ENCODE measurements around the gene NISCH.

DNA sequence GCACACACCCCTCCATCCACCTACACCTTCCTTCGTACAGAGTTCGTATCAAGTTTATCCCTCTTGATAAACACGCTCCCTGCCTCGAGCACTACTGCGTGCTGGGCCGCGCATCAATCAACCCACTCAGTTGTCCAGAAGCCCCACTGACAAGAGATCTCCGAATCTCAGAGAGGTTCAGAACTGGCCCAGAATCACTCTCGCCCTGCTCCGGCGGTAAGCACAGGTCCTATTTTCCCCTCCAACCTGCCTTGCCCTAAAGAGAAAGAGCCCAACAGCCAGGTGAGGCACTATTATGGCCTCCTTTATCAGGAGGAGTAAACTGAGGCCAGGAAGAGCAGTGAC, 494 bp upstream of the NISCH start:
- no peak for TF ChIP-seq POLR2A (IDR thresholded peaks at IDR 0.05)
- TF ChIP-seq, protein P1, sequence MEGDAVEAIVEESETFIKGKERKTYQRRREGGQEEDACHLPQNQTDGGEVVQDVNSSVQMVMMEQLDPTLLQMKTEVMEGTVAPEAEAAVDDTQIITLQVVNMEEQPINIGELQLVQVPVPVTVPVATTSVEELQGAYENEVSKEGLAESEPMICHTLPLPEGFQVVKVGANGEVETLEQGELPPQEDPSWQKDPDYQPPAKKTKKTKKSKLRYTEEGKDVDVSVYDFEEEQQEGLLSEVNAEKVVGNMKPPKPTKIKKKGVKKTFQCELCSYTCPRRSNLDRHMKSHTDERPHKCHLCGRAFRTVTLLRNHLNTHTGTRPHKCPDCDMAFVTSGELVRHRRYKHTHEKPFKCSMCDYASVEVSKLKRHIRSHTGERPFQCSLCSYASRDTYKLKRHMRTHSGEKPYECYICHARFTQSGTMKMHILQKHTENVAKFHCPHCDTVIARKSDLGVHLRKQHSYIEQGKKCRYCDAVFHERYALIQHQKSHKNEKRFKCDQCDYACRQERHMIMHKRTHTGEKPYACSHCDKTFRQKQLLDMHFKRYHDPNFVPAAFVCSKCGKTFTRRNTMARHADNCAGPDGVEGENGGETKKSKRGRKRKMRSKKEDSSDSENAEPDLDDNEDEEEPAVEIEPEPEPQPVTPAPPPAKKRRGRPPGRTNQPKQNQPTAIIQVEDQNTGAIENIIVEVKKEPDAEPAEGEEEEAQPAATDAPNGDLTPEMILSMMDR (IDR thresholded peaks at IDR 0.05) = no peak

Measured in ovary (tissue), 3 donors.